ENCODE data around the gene GINS3. TPM values are rescaled to one million over a fixed set of nuclear protein-coding genes. Genes with fewer than 3 reads are reported as not detected.

The GINS3 gene
- total RNA-seq, 1 experiment from 2014 or later, result 16.4 TPM

DNA sequence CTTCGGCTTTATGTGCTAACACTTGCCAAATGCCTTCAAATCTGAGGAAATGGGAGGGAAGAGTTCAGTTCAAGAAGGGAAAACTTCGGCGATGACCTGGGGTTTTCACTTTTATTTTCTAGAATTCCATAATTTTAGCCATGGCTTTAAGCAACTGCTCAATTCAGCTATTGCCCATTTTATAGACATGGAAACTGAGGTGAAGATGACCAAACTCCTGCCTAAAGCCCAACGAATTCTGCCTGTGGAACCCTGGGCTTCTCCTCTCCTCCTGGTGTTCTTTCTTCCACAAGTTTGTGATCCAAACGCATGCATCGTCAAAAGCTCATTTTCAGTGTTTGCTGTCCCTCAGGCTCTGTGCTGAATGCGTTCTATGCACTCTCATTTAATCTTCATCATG lies 58.3 kb downstream of the GINS3 start:
- H3K18ac ChIP-seq (ENCODE audit: insufficient read length, low read depth, low read length), result no peak overlapping the region
- H2BK5ac ChIP-seq (ENCODE audit: insufficient read length, low read length), result no peak overlapping the region

More for the DNA sequence above, 58.3 kb downstream of the GINS3 start:
- Histone ChIP-seq H3K4ac (ENCODE audit: low read depth, low read length) (no peak overlapping the region), H2BK12ac (ENCODE audit: insufficient read length, low read depth, low read length) (no peak overlapping the region), H3K4me2 (ENCODE audit: insufficient read depth, insufficient read length, low read length) (no peak overlapping the region), H3K23me2 (ENCODE audit: insufficient read length, low read depth, low read length, poor library complexity, severe bottlenecking) (no peaks in the 10 kb centered on the region), H2AK5ac (ENCODE audit: insufficient read length, low read length) (no peak overlapping the region), H3K9me3 (ENCODE audit: control insufficient read depth, low read depth, low read length) (no peaks in the 10 kb centered on the region), H3K4me1 (ENCODE audit: insufficient read depth, low read length) (no peaks in the 10 kb centered on the region), H2BK20ac (ENCODE audit: low read depth, low read length, poor library complexity, severe bottlenecking) (no peak overlapping the region), H4K8ac (replicated peaks; ENCODE audit: insufficient read length, low read depth, low read length) (no peak overlapping the region), H3K56ac (ENCODE audit: insufficient read length, low read depth, low read length) (no peak overlapping the region), H3K79me1 (ENCODE audit: insufficient read depth, low read depth, low read length, poor library complexity, severe bottlenecking) (no peaks in the 10 kb centered on the region), H4K20me1 (ENCODE audit: control insufficient read depth, insufficient read depth, insufficient read length) (no peaks in the 10 kb centered on the region), H3K23ac (ENCODE audit: insufficient read length, low read depth, low read length) (no peak overlapping the region), H3K14ac (ENCODE audit: insufficient read depth, low read length) (no peak overlapping the region), H4K91ac (ENCODE audit: insufficient read length, low read depth, low read length) (no peak overlapping the region), H2BK15ac (ENCODE audit: low read depth, low read length) (no peak overlapping the region), H2BK120ac (ENCODE audit: low read depth, low read length, poor library complexity, severe bottlenecking) (no peak overlapping the region), H3K27ac (ENCODE audit: insufficient read length, low read depth, low read length) (no peak overlapping the region), H4K5ac (ENCODE audit: insufficient read length, low read depth, low read length) (no peak overlapping the region), H2AFZ (ENCODE audit: low read length) (no peak overlapping the region), H3K27me3 (ENCODE audit: insufficient read depth, low read length) (no peaks in the 10 kb centered on the region), H3T11ph (ENCODE audit: low read length) (no peak overlapping the region), H3K9ac (ENCODE audit: extremely low read depth, insufficient read length, low read length) (no peak overlapping the region), H3K79me2 (ENCODE audit: insufficient read depth, low read length) (no peaks in the 10 kb centered on the region)
- Mint-ChIP-seq H3K36me3 (ENCODE audit: insufficient read depth in 1 of 3, low read depth in 3 of 3) (no peaks in the 10 kb centered on the region), H3K27me3 (ENCODE audit: low read depth) (peaks cover 45% of the 10 kb centered on the region), H3K9me3 (no peaks in the 10 kb centered on the region; a peak in 1 of 5 replicates), H3K27ac (no peak overlapping the region), H3K4me3 (no peak overlapping the region), H3K4me1 (peaks cover 0 to 5% of the 10 kb centered on the region in 2 experiments; a peak in 2 of 4 replicates)
- WGBS (ENCODE audit: extremely low coverage, insufficient read length, low lambda C conversion rate), result no CpG with 5 or more reads among the region's 7 CpGs
- TF ChIP-seq, protein P1, sequence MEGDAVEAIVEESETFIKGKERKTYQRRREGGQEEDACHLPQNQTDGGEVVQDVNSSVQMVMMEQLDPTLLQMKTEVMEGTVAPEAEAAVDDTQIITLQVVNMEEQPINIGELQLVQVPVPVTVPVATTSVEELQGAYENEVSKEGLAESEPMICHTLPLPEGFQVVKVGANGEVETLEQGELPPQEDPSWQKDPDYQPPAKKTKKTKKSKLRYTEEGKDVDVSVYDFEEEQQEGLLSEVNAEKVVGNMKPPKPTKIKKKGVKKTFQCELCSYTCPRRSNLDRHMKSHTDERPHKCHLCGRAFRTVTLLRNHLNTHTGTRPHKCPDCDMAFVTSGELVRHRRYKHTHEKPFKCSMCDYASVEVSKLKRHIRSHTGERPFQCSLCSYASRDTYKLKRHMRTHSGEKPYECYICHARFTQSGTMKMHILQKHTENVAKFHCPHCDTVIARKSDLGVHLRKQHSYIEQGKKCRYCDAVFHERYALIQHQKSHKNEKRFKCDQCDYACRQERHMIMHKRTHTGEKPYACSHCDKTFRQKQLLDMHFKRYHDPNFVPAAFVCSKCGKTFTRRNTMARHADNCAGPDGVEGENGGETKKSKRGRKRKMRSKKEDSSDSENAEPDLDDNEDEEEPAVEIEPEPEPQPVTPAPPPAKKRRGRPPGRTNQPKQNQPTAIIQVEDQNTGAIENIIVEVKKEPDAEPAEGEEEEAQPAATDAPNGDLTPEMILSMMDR (conservative IDR thresholded peaks at IDR 0.05), result no peak
- DNase-seq, result no peak
